Upper lobe of right lung (tissue), 1 donor: ENCODE results near the gene SLC39A2. TPM values are rescaled to one million over a fixed set of nuclear protein-coding genes. Genes with fewer than 3 reads are reported as not detected.

ENCODE experiments used
- ATAC-seq: fragments of 200-7000 bp; cut with Tn5 transposase; one replicate; pipeline ENCODE4 v1.9.1; 2020; ENCODE audit warnings: mild to moderate bottlenecking, moderate library complexity
- DNase-seq: peaks from one replicate; pipeline ENCODE4 v3.0.0-alpha.2; 2020
- H3K27ac ChIP-seq: fragments of 200-600 bp; one replicate; pipeline ENCODE4 v1.8.0; 2022
- H3K27me3 ChIP-seq: fragments of 200-600 bp; one replicate; pipeline ENCODE4 v1.8.0; 2022; ENCODE audit warnings: mild to moderate bottlenecking
- H3K36me3 ChIP-seq: fragments of 200-600 bp; one replicate; pipeline ENCODE4 v1.8.0; 2022
- H3K4me1 ChIP-seq: fragments of 200-600 bp; one replicate; pipeline ENCODE4 v1.8.0; 2022
- H3K4me3 ChIP-seq: fragments of 200-600 bp; one replicate; pipeline ENCODE4 v1.8.0; 2022; ENCODE audit warnings: mild to moderate bottlenecking
- H3K9me3 ChIP-seq: fragments of 200-600 bp; one replicate; pipeline ENCODE4 v1.8.0; 2022
- intact Hi-C: fragments of 100-400 bp; cut with DNase I; formaldehyde crosslinking; loops from one replicate; pipeline ENCODE4 v1.11.0; 2022
- total RNA-seq: library from RNA; stranded (reverse); fragmentation: NEBNext Ultra II Directional; extraction: Animal tissue kit (Norgen Biotek cat#: 25700); gene quantifications from one replicate; pipeline ENCODE4 v1.2.1, GENCODE V29; 2021
- TF ChIP-seq, protein P1 (sequence below): fragments of 200-600 bp; IDR thresholded peaks from one replicate; pipeline ENCODE4 v1.8.0; 2022; ENCODE audit warnings: antibody characterized with exemption
- donor health status: DM: no; HTN: yes; CAD: no; lungs with severe emphysema.

SLC39A2 gene
- total RNA-seq, 1 donor from 2014 or later: not detected

- Histone ChIP-seq H3K4me1 (peaks cover 34% of the 10 kb centered on the region), H3K27me3 (no peaks in the 10 kb centered on the region), H3K36me3 (no peaks in the 10 kb centered on the region), H3K9me3 (no peaks in the 10 kb centered on the region), H3K4me3 (no peak overlapping the region), H3K27ac (no peak overlapping the region)
- ATAC-seq (no peak), DNase-seq (no peak)
- intact Hi-C loops: no loop called here
- TF ChIP-seq, protein P1, sequence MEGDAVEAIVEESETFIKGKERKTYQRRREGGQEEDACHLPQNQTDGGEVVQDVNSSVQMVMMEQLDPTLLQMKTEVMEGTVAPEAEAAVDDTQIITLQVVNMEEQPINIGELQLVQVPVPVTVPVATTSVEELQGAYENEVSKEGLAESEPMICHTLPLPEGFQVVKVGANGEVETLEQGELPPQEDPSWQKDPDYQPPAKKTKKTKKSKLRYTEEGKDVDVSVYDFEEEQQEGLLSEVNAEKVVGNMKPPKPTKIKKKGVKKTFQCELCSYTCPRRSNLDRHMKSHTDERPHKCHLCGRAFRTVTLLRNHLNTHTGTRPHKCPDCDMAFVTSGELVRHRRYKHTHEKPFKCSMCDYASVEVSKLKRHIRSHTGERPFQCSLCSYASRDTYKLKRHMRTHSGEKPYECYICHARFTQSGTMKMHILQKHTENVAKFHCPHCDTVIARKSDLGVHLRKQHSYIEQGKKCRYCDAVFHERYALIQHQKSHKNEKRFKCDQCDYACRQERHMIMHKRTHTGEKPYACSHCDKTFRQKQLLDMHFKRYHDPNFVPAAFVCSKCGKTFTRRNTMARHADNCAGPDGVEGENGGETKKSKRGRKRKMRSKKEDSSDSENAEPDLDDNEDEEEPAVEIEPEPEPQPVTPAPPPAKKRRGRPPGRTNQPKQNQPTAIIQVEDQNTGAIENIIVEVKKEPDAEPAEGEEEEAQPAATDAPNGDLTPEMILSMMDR: no peak
Measured at GRCh38 chr14:21043387-21043973, 44.4 kb downstream of the SLC39A2 start.

DNA sequence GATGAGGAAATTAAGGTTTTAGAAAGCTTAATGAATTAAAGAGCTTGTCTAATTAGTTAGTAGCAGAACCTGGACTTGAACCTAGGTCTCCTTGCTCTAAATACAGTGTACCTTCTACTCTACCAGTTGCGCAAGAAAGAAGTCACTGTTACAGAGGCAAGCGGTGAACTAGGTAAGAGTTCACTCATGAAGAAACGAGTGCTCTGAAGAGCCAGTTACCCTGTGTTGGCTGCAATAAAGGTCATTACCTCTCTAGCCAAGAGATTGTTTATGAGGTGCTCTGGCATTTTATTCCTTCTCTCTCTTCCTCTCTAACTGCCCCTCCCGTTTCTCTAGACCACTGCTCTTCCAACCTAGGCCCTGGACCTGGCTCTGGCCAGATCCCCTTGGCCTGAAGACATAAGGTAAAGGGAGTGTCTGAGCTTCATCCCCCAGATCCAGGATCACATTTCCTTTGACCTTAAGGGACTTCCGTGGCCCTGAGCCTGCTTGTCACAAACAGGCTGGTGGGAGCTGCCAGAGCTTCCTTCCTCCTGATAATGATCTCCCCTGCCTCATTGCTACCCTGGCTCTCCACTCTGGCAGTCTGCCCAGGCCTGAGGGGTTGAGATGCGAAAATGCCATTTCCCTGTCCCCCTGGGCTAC, 45.0 kb downstream of the SLC39A2 start:
- Histone ChIP-seq H3K4me1 (peaks cover 28% of the 10 kb centered on the region), H3K27ac (no peak overlapping the region), H3K27me3 (no peaks in the 10 kb centered on the region), H3K36me3 (no peaks in the 10 kb centered on the region), H3K9me3 (no peaks in the 10 kb centered on the region), H3K4me3 (no peak overlapping the region)
- TF ChIP-seq, protein P1: no peak
- DNase-seq (no peak), ATAC-seq (peak; percentile 37)
- intact Hi-C loops: no loop called here

DNA sequence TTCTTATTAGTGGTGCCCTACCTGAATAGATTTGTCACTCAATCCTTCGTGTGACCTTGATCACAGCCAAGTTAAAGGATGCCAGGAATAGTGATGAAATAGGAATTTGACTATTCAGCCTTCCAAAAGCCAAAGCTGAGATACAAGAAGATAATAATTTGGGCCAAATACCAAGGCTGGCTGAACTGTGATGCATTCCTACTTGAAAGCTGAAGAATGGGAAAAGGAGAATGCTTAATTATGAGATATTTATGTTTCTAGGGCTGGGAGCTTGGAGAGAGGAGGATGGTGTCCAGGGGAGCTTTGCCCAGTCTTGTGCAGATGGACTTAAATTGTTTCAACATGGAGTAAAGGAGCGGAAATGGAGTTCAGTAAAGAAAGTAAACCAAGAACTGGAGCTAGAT, 48.3 kb downstream of the SLC39A2 start:
- Histone ChIP-seq H3K9me3 (no peaks in the 10 kb centered on the region), H3K4me3 (no peak overlapping the region), H3K36me3 (no peaks in the 10 kb centered on the region), H3K27me3 (no peaks in the 10 kb centered on the region), H3K27ac (peak overlapping the region; percentile 51), H3K4me1 (peaks cover 19% of the 10 kb centered on the region)
- intact Hi-C loops: no loop called here
- TF ChIP-seq, protein P1: no peak
- DNase-seq: no peak
- no peak for ATAC-seq

DNA sequence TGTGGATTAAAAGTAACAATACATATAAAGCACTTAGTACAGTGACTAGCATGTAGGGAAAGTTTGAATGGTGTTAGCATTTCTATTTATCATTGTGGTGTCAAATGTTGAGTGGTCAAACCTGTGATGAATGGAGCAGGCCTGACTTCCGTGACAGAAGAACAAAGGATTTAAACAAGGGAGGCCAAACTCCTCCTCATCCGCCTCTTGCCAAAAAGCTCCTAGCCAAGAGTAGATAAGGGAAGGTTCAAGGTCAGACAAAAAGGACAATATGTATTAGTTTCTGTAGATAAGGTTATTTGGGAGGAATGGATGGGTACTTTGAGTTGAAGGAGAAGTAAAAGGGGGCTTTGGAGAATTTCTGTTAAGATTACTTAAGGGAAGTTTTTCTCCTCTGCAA, 49.5 kb downstream of the SLC39A2 start:
- no peak for ATAC-seq
- no peak overlapping the region for H3K27ac ChIP-seq

GRCh38 chr14:21049271-21049673, 50.2 kb downstream of the SLC39A2 start:
- Histone ChIP-seq H3K27ac (no peak overlapping the region), H3K36me3 (no peaks in the 10 kb centered on the region), H3K27me3 (no peaks in the 10 kb centered on the region), H3K9me3 (no peaks in the 10 kb centered on the region), H3K4me1 (peaks cover 8% of the 10 kb centered on the region), H3K4me3 (no peak overlapping the region)
- ATAC-seq: no peak
- no peak for DNase-seq
- intact Hi-C loops: no loop called here
- TF ChIP-seq, protein P1: no peak

More for the DNA sequence above, 49.5 kb downstream of the SLC39A2 start:
- no peak overlapping the region for H3K4me3 ChIP-seq
- TF ChIP-seq, protein P1: no peak
- no peak for DNase-seq
- no peaks in the 10 kb centered on the region for H3K36me3 ChIP-seq
- peaks cover 9% of the 10 kb centered on the region for H3K4me1 ChIP-seq
- no peaks in the 10 kb centered on the region for H3K9me3 ChIP-seq
- intact Hi-C loops: no loop called here
- no peaks in the 10 kb centered on the region for H3K27me3 ChIP-seq
